Upper lobe of left lung (tissue), 4 donors: ENCODE measurements around the gene TMEM100.

Experiments
- EP300 ChIP-seq, 4 donors: sonication (generic); formaldehyde crosslinking; IDR thresholded peaks; one replicate each; pipeline ENCODE4 v1.5.1; 2017; ENCODE audit warnings: antibody characterized with exemption in 4 of 4, control low read depth in 2 of 4
- POLR2A ChIP-seq, 4 donors: fragments of 450-650 bp; IDR thresholded peaks; one replicate each; pipeline ENCODE4 v1.5.1; 2016 to 2017; ENCODE audit warnings: antibody characterized with exemption in 4 of 4, mild to moderate bottlenecking in 2 of 4
- POLR2AphosphoS5 ChIP-seq, 2 donors: sonication (generic); formaldehyde crosslinking; IDR thresholded peaks; one replicate each; pipeline ENCODE4 v1.5.1; 2017; ENCODE audit warnings: antibody characterized with exemption in 2 of 2
- TF ChIP-seq, protein P1 (sequence below), 6 experiments: fragments of 450-650 bp in 4 of 6; fragments of 200-600 bp in 2 of 6; sonication (generic) in 2 of 6; IDR thresholded peaks; one replicate each; pipeline ENCODE4 v1.5.1; 2016 to 2019; ENCODE audit warnings: antibody characterized with exemption in 6 of 6

DNA sequence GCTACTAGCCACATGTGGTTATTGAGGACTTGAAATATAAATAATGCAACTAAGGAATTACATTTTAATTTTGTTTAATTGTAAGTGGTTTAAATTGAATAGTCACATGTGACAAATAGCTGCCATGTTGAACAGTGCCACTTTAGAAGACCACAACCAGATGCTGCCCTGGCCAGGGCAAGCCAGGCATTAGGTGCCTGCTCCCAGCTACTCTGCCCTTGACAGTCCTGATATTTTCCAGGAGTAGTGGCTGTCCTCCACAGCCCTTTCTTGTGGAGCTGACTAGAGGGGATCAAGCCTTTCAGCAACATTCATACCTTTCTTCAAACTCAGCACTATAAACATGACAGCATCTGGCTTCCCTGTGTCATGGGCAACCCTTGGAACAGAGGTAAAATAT lies 31.0 kb downstream of the TMEM100 start:
- TF ChIP-seq EP300 (IDR thresholded peaks at IDR 0.05) (no peak), POLR2AphosphoS5 (IDR thresholded peaks at IDR 0.05) (no peak), POLR2A (IDR thresholded peaks at IDR 0.05) (no peak)
- TF ChIP-seq, protein P1, sequence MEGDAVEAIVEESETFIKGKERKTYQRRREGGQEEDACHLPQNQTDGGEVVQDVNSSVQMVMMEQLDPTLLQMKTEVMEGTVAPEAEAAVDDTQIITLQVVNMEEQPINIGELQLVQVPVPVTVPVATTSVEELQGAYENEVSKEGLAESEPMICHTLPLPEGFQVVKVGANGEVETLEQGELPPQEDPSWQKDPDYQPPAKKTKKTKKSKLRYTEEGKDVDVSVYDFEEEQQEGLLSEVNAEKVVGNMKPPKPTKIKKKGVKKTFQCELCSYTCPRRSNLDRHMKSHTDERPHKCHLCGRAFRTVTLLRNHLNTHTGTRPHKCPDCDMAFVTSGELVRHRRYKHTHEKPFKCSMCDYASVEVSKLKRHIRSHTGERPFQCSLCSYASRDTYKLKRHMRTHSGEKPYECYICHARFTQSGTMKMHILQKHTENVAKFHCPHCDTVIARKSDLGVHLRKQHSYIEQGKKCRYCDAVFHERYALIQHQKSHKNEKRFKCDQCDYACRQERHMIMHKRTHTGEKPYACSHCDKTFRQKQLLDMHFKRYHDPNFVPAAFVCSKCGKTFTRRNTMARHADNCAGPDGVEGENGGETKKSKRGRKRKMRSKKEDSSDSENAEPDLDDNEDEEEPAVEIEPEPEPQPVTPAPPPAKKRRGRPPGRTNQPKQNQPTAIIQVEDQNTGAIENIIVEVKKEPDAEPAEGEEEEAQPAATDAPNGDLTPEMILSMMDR (IDR thresholded peaks at IDR 0.05), result no peak
